ENCODE results near the gene VTA1. TPM values are rescaled to one million over a fixed set of nuclear protein-coding genes. Genes with fewer than 3 reads are reported as not detected.

Gene VTA1
- total and polyA plus RNA-seq, 2 of the 8 experiments (the other 6 are each of a cell fraction or from before 2014, with no cell fraction given): 63.6 to 67.0 TPM

GRCh38 chr6:142255785-142256184 is 108.7 kb downstream of the VTA1 start:
- CTCF ChIA-PET (ENCODE audit: partially characterized antibody): interaction anchor here (2.0 kb wide), 1 partner anchor 48 kb away, joined by 7 read pairs; no protein-coding TSS in a partner anchor
- 0 out of 4 replicates have a peak, but pooled peaks cover 0 to 3% of the 10 kb centered on the region in 2 experiments for H3K9me3 ChIP-seq (ENCODE audit: insufficient read depth in 2 of 2, low read depth in 1 of 2, low read length in 1 of 2)
- POLR2A ChIA-PET (ENCODE audit: partially characterized antibody): interaction anchor here (0.6 kb wide), 1 partner anchor 33 kb away, joined by 3 read pairs; no protein-coding TSS in a partner anchor

More at GRCh38 chr6:142255785-142256184, 108.7 kb downstream of the VTA1 start:
- Histone ChIP-seq H2BK12ac (ENCODE audit: low read depth, low read length) (no peak overlapping the region), H3K4me3 (ENCODE audit: extremely low read depth in 1 of 4, insufficient read depth in 2 of 4, low read depth in 3 of 4, low read length in 4 of 4) (no peak overlapping the region), H2BK120ac (replicated peaks; ENCODE audit: low read depth, low read length) (no peak overlapping the region), H3K14ac (ENCODE audit: insufficient read length) (no peak overlapping the region), H4K8ac (ENCODE audit: extremely low read depth, insufficient read depth, low read length) (no peak overlapping the region), H3K79me1 (ENCODE audit: low read depth, low read length) (no peaks in the 10 kb centered on the region), H3K27ac (ENCODE audit: low read depth, low read length) (no peak overlapping the region), H2AK5ac (ENCODE audit: low read depth, low read length) (no peak overlapping the region), H3K4me1 (replicated peaks in 1 of 4; ENCODE audit: control insufficient read depth in 3 of 4, insufficient read depth in 4 of 4, low read length in 3 of 4) (no peaks in the 10 kb centered on the region), H4K91ac (replicated peaks; ENCODE audit: insufficient read length, low read length) (no peak overlapping the region), H3K27me3 (replicated peaks in 1 of 4; ENCODE audit: control insufficient read depth in 3 of 4, extremely low read depth in 1 of 4, insufficient read depth in 3 of 4, low read length in 3 of 4) (no peaks in the 10 kb centered on the region), H3K23me2 (ENCODE audit: low read depth, low read length) (no peaks in the 10 kb centered on the region), H4K5ac (ENCODE audit: insufficient read length, low read depth, low read length) (no peak overlapping the region), H2BK20ac (ENCODE audit: low read length) (no peak overlapping the region), H2BK15ac (ENCODE audit: low read length) (no peak overlapping the region), H2AFZ (ENCODE audit: low read length) (no peak overlapping the region), H3K4ac (replicated peaks; ENCODE audit: insufficient read length, low read depth, low read length) (no peak overlapping the region), H4K20me1 (replicated peaks in 1 of 2; ENCODE audit: control insufficient read depth in 1 of 2, insufficient read depth in 2 of 2, low read length in 2 of 2) (no peaks in the 10 kb centered on the region), H3K4me2 (ENCODE audit: insufficient read depth in 1 of 2, low read depth in 2 of 2, low read length in 2 of 2) (no peak overlapping the region), H3K23ac (ENCODE audit: insufficient read length) (no peak overlapping the region), H3K79me2 (ENCODE audit: control insufficient read depth in 1 of 2, insufficient read depth in 2 of 2, low read length in 2 of 2) (no peaks in the 10 kb centered on the region), H2BK5ac (ENCODE audit: low read depth, low read length) (no peak overlapping the region), H3K36me3 (ENCODE audit: control insufficient read depth in 2 of 4, insufficient read depth in 4 of 4, low read length in 3 of 4) (no peaks in the 10 kb centered on the region), H3K56ac (replicated peaks; ENCODE audit: insufficient read length, low read depth, low read length) (no peak overlapping the region), H3K9ac (replicated peaks in 1 of 4; ENCODE audit: extremely low read depth in 1 of 4, low read depth in 3 of 4, low read length in 3 of 4) (no peak overlapping the region), H3K18ac (ENCODE audit: extremely low read depth, low read length) (no peak overlapping the region)
- WGBS, 2 experiments (ENCODE audit: extremely low coverage in 1 of 2, insufficient coverage in 1 of 2, insufficient read length in 1 of 2, insufficient replicate concordance in 2 of 2, low coverage in 1 of 2, low lambda C conversion rate in 2 of 2, missing lambda C conversion rate in 1 of 2): 91% methylated on average over 2 of the region's 2 CpGs; no CpG with 5 or more reads in 1 of the 2 experiments
- FAIRE-seq (no peak), DNase-seq (ENCODE audit: low read depth in 1 of 2, low spot score in 2 of 2) (no peak)

Data from H1 (cell line).